HepG2 (cell line): ENCODE results near the gene GGCT. TPM values are rescaled to one million over a fixed set of nuclear protein-coding genes. Genes with fewer than 3 reads are reported as not detected.

Experiments
- ATAC-seq: fragments of 200-7000 bp; cut with Tn5 transposase; 3 replicates; pipeline ENCODE4 v1.9.1; 2020; ENCODE audit warnings: mild to moderate bottlenecking, moderate library complexity
- BruUV-seq: library from RNA; stranded (reverse); fragments of 400-500 nt; replicated peaks from 2 replicates; lab custom pipeline; 2021; lab: Mats Ljungman, UMichigan
- CTCF ChIA-PET: fragments of 300-600 bp; formaldehyde crosslinking; extraction: SDS; loops from one replicate; lab custom pipeline; 2021; ENCODE audit warnings: low total read pairs, inconsistent platforms, low intra/inter-chr PET ratio; lab: Yijun Ruan, JAX
- POLR2A ChIA-PET: fragments of 350-600 bp; sonication (Branson Sonifier 250); formaldehyde crosslinking; loops from one replicate; lab custom pipeline; 2020; ENCODE audit warnings: antibody characterized with exemption, inconsistent platforms; lab: Yijun Ruan, JAX
- DNase-seq: peaks from one replicate; pipeline ENCODE4 v3.0.0-alpha.2; 2015; ENCODE audit warnings: low spot score
- FAIRE-seq: peaks from 3 replicates; lab custom pipeline; 2011; peaks lifted over from hg19 to GRCh38; lab: Jason Lieb, UNC
- H2AFZ ChIP-seq: one replicate; pipeline ENCODE4 v1.6.1; 2011; ENCODE audit warnings: low read length, inconsistent platforms
- H3K27ac ChIP-seq: fragments of 300-600 bp; 3 replicates; pipeline ENCODE4 v1.8.0; 2011; ENCODE audit warnings: mixed run types, mild to moderate bottlenecking, mixed read lengths, low read length, inconsistent platforms; ENCODE audit not compliant: insufficient read depth; ENCODE audit errors: extremely low read length
- H3K27me3 ChIP-seq, 2 experiments: fragments of 200-600 bp in 1 of 2; 2 replicates in 1 of 2; 3 replicates in 1 of 2; pipeline versions ENCODE4 v1.6.0 to v1.8.0; 2011; ENCODE audit warnings: low read length in 2 of 2, mild to moderate bottlenecking in 2 of 2, moderate library complexity in 2 of 2, inconsistent platforms in 1 of 2; ENCODE audit not compliant: insufficient read depth in 2 of 2, control insufficient read depth in 1 of 2
- H3K36me3 ChIP-seq, 2 experiments: fragments of 200-600 bp in 1 of 2; replicated peaks in 1 of 2; 2 replicates in 1 of 2; 3 replicates in 1 of 2; pipeline versions ENCODE4 v1.5.1 to v1.8.0; 2011; ENCODE audit warnings: low read length in 2 of 2, inconsistent platforms in 1 of 2; ENCODE audit not compliant: insufficient read depth in 2 of 2, control insufficient read depth in 1 of 2
- H3K4me1 ChIP-seq: 2 replicates; pipeline ENCODE4 v1.5.1; 2012; ENCODE audit warnings: low read length, inconsistent platforms; ENCODE audit not compliant: insufficient read depth
- H3K4me2 ChIP-seq: 2 replicates; pipeline ENCODE4 v1.6.0; 2011; ENCODE audit warnings: low read depth, low read length, inconsistent platforms
- H3K4me3 ChIP-seq, 3 experiments: fragments of 200-600 bp in 1 of 3; sonication (generic), shearing (Covaris generic) in 1 of 3; replicated peaks in 1 of 3; 2 replicates each; pipeline ENCODE4 v1.5.1; 2011 to 2016; ENCODE audit warnings: low read length in 3 of 3, inconsistent platforms in 2 of 3, low read depth in 2 of 3, mild to moderate bottlenecking in 2 of 3, control low read depth in 1 of 3, mixed read lengths in 1 of 3; ENCODE audit not compliant: insufficient read depth in 1 of 3
- H3K79me2 ChIP-seq: one replicate; pipeline ENCODE4 v1.6.1; 2011; ENCODE audit warnings: low read length, inconsistent platforms; ENCODE audit not compliant: insufficient read depth
- H3K9ac ChIP-seq: 2 replicates; pipeline ENCODE4 v1.6.0; 2011; ENCODE audit warnings: mild to moderate bottlenecking, low read depth, low read length, inconsistent platforms; ENCODE audit not compliant: insufficient read depth
- H3K9me3 ChIP-seq: 2 replicates; pipeline ENCODE4 v1.5.1; 2012; ENCODE audit warnings: mild to moderate bottlenecking, low read length
- H4K20me1 ChIP-seq: 2 replicates; pipeline ENCODE4 v1.6.0; 2011; ENCODE audit warnings: inconsistent platforms, mild to moderate bottlenecking, low read length, moderate library complexity; ENCODE audit not compliant: insufficient read depth
- FIP1L1 ChIP-seq: fragments of 200-400 bp; formaldehyde crosslinking; IDR thresholded peaks from 2 replicates; pipeline ENCODE4 v1.6.1; 2018; ENCODE audit warnings: low read depth, mild to moderate bottlenecking, low read length, moderate library complexity, borderline replicate concordance; ENCODE audit not compliant: insufficient read depth
- GATAD1 ChIP-seq: IDR thresholded peaks from 2 replicates; pipeline ENCODE4 v1.6.1; 2016; ENCODE audit warnings: missing genetic modification reagents, missing compliant biosample characterization
- PRPF4 ChIP-seq: fragments of 200-400 bp; formaldehyde crosslinking; IDR thresholded peaks from 2 replicates; pipeline ENCODE4 v1.6.1; 2016; ENCODE audit warnings: low read length, low read depth; ENCODE audit not compliant: poor library complexity, severe bottlenecking
- RCOR2 ChIP-seq: IDR thresholded peaks from 2 replicates; pipeline ENCODE4 v1.6.1; 2016; ENCODE audit warnings: missing biosample characterization, missing genetic modification reagents
- RFXAP ChIP-seq: sonication (generic); formaldehyde crosslinking; IDR thresholded peaks from 2 replicates; pipeline ENCODE4 v1.4.0; 2020; ENCODE audit warnings: missing genetic modification reagents, borderline replicate concordance
- SMC3 ChIP-seq: IDR thresholded peaks from 2 replicates; pipeline ENCODE4 v1.6.1; 2011; ENCODE audit warnings: low read length, improper control_type of control experiment
- THYN1 ChIP-seq: sonication (generic); formaldehyde crosslinking; IDR thresholded peaks from 2 replicates; pipeline ENCODE4 v1.8.1; 2023; ENCODE audit warnings: low read depth, mild to moderate bottlenecking, moderate library complexity, missing genetic modification reagents, borderline replicate concordance
- ZBTB42 ChIP-seq: sonication (generic); formaldehyde crosslinking; IDR thresholded peaks from 2 replicates; pipeline ENCODE4 v1.5.0; 2020; ENCODE audit warnings: mild to moderate bottlenecking, missing genetic modification reagents
- ZBTB7B ChIP-seq: sonication (generic); formaldehyde crosslinking; IDR thresholded peaks from 2 replicates; pipeline ENCODE4 v1.4.0; 2020; ENCODE audit warnings: missing genetic modification reagents
- ZEB1 ChIP-seq: IDR thresholded peaks from 2 replicates; pipeline ENCODE4 v1.6.1; 2012; ENCODE audit warnings: mild to moderate bottlenecking, low read depth, inconsistent platforms; ENCODE audit not compliant: insufficient replicate concordance
- ZNF33B ChIP-seq: sonication (generic); formaldehyde crosslinking; IDR thresholded peaks from 2 replicates; pipeline ENCODE4 v1.5.1; 2020; ENCODE audit warnings: mild to moderate bottlenecking, missing genetic modification reagents
- ZNF614 ChIP-seq: IDR thresholded peaks from 2 replicates; pipeline ENCODE4 v1.6.1; 2018; ENCODE audit warnings: missing biosample characterization, missing genetic modification reagents, inconsistent platforms, borderline replicate concordance
- ZNF678 ChIP-seq: sonication (generic); formaldehyde crosslinking; IDR thresholded peaks from 2 replicates; pipeline ENCODE4 v1.4.0; 2020; ENCODE audit warnings: mild to moderate bottlenecking, missing genetic modification reagents
- WGBS: methylation state at CpG from one replicate; pipeline ENCODE4 v1.1.6; 2017; ENCODE audit warnings: low lambda C conversion rate; 5-methylcytosine and 5-hydroxymethylcytosine counted together
- in situ Hi-C: cut with HindIII; loops from 2 replicates; pipeline ENCODE4 v1.10.0; 2017; ENCODE audit warnings: low pct_unique_long_range_greater_than_20kb; ENCODE audit not compliant: extremely low pct_ligation_motif_present
- intact Hi-C: fragments of 100-400 bp; cut with micrococcal nuclease; formaldehyde crosslinking; loops from one replicate; pipeline ENCODE4 v1.10.0; 2022; ENCODE audit not compliant: unreplicated experiment
- polyA plus RNA-seq, 8 experiments: library from polyadenylated mRNA; depleted of rRNA in 3 of 8; stranded (reverse) in 7 of 8; unstranded in 1 of 8; fragments of >200 nt; fragmentation: Illumina TruSeq in 4 of 8; extraction: Trizol in 4 of 8; gene quantifications; 2 replicates each; pipeline versions ENCODE4 v1.2.1 to v1.2.3, GENCODE V29; 2011 to 2016; ENCODE audit warnings: low read depth in 4 of 8, missing spikeins in 1 of 8, mixed read lengths in 1 of 8; ENCODE audit not compliant: insufficient read depth in 1 of 8
- total RNA-seq, 5 experiments: library from RNA; depleted of rRNA; stranded (reverse); fragments of >200 nt; fragmentation: Illumina TruSeq; extraction: Trizol; gene quantifications; 2 replicates each; pipeline ENCODE4 v1.2.3, GENCODE V29; 2016; ENCODE audit warnings: low read depth in 1 of 5
- TF ChIP-seq, protein P1 (sequence below): sonication (generic); formaldehyde crosslinking; IDR thresholded peaks from 2 replicates; pipeline ENCODE4 v1.4.0; 2020; ENCODE audit warnings: missing genetic modification reagents
- TF ChIP-seq, protein P2 (sequence below): sonication (generic); formaldehyde crosslinking; IDR thresholded peaks from 2 replicates; pipeline ENCODE4 v1.4.0; 2020; ENCODE audit warnings: missing genetic modification reagents

The GGCT gene
- total and polyA plus RNA-seq, 2 of the 13 experiments (the other 11 are each of a cell fraction or from before 2014, with no cell fraction given): 19.5 to 78.3 TPM

DNA sequence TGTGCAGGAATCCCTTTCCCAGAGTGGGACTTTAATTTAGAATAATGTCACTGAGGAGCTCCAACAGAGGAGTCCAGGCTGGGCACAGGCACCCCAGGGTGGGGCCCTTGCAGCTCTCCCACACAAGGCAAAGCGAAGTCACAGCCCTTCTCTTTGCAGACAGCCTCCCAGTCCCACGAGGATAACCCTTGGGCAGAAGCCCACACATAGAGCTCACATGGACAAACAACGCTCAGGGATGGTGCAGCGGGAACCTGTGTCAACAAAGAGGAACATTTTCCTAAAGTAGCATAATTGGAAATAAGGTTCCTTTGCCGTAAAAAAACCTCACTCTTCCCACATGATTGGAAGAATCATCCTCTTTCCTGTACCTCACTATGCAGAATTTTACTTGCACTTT lies 29.3 kb upstream of the GGCT start:
- TF ChIP-seq, protein P1, sequence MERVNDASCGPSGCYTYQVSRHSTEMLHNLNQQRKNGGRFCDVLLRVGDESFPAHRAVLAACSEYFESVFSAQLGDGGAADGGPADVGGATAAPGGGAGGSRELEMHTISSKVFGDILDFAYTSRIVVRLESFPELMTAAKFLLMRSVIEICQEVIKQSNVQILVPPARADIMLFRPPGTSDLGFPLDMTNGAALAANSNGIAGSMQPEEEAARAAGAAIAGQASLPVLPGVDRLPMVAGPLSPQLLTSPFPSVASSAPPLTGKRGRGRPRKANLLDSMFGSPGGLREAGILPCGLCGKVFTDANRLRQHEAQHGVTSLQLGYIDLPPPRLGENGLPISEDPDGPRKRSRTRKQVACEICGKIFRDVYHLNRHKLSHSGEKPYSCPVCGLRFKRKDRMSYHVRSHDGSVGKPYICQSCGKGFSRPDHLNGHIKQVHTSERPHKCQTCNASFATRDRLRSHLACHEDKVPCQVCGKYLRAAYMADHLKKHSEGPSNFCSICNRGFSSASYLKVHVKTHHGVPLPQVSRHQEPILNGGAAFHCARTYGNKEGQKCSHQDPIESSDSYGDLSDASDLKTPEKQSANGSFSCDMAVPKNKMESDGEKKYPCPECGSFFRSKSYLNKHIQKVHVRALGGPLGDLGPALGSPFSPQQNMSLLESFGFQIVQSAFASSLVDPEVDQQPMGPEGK (CRISPR knock-in tag): no peak
- TF ChIP-seq GATAD1 (CRISPR knock-in tag): no peak
- no peak for TF ChIP-seq ZNF678
- TF ChIP-seq RFXAP (CRISPR knock-in tag): no peak
- TF ChIP-seq PRPF4: no peak
- TF ChIP-seq ZBTB42 (CRISPR knock-in tag): no peak
- TF ChIP-seq ZNF614 (CRISPR knock-in tag): no peak
- no peak for TF ChIP-seq ZEB1
- no peak for TF ChIP-seq THYN1 (CRISPR knock-in tag)
- no peak for TF ChIP-seq ZBTB7B (CRISPR knock-in tag)
- TF ChIP-seq, protein P2, sequence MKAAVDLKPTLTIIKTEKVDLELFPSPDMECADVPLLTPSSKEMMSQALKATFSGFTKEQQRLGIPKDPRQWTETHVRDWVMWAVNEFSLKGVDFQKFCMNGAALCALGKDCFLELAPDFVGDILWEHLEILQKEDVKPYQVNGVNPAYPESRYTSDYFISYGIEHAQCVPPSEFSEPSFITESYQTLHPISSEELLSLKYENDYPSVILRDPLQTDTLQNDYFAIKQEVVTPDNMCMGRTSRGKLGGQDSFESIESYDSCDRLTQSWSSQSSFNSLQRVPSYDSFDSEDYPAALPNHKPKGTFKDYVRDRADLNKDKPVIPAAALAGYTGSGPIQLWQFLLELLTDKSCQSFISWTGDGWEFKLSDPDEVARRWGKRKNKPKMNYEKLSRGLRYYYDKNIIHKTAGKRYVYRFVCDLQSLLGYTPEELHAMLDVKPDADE: no peak
- TF ChIP-seq FIP1L1: no peak
- no peak for TF ChIP-seq ZNF33B
- no peak for TF ChIP-seq SMC3
- no peak for TF ChIP-seq RCOR2 (CRISPR knock-in tag)
- no TSS peak for BruUV-seq

More for the DNA sequence above, 29.3 kb upstream of the GGCT start:
- ChIA-PET CTCF (no interaction called here), POLR2A (no interaction called here)
- intact Hi-C loops (no loop called here), in situ Hi-C loops (no loop called here)
- H3K27me3 ChIP-seq: no peaks in the 10 kb centered on the region
- WGBS: 71% methylated on average over 4 of the region's 5 CpGs
- H3K4me2 ChIP-seq: no peak overlapping the region
- no peak overlapping the region for H2AFZ ChIP-seq
- ATAC-seq (no peak), DNase-seq (no peak), FAIRE-seq (no peak)
- no peak overlapping the region for H3K4me3 ChIP-seq
- H3K79me2 ChIP-seq: no peaks in the 10 kb centered on the region
- H3K9ac ChIP-seq: no peak overlapping the region
- no peaks in the 10 kb centered on the region for H3K9me3 ChIP-seq
- H3K27ac ChIP-seq: no peak overlapping the region
- H3K36me3 ChIP-seq: no peaks in the 10 kb centered on the region
- no peaks in the 10 kb centered on the region for H3K4me1 ChIP-seq
- no peaks in the 10 kb centered on the region for H4K20me1 ChIP-seq
